NCI-H774 (cell line): Measurements from ENCODE around the gene CHID1.

Experiments used
- DNase-seq: peaks from one replicate; lab custom pipeline; 2025; lab: John Stamatoyannopoulos, UW

CHID1 gene

DNA sequence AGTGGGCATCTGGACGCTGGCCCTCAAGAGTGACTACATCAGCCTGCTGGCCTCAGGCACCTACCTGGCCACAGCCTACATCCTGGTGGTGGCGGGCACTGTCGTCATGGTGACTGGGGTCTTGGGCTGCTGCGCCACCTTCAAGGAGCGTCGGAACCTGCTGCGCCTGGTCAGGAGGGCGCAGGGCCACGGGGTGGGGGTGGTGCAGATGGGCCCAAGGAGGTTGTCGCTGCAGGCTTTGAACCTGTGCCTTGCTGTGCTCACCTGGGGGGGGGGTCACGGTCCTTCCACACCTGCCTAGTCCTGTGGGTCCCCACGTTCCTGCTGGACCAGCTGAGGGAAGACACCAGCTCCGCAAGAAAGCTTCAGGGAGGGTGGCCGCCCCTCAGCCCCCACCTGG, 74.3 kb downstream of the CHID1 start:
- DNase-seq: no peak

DNA sequence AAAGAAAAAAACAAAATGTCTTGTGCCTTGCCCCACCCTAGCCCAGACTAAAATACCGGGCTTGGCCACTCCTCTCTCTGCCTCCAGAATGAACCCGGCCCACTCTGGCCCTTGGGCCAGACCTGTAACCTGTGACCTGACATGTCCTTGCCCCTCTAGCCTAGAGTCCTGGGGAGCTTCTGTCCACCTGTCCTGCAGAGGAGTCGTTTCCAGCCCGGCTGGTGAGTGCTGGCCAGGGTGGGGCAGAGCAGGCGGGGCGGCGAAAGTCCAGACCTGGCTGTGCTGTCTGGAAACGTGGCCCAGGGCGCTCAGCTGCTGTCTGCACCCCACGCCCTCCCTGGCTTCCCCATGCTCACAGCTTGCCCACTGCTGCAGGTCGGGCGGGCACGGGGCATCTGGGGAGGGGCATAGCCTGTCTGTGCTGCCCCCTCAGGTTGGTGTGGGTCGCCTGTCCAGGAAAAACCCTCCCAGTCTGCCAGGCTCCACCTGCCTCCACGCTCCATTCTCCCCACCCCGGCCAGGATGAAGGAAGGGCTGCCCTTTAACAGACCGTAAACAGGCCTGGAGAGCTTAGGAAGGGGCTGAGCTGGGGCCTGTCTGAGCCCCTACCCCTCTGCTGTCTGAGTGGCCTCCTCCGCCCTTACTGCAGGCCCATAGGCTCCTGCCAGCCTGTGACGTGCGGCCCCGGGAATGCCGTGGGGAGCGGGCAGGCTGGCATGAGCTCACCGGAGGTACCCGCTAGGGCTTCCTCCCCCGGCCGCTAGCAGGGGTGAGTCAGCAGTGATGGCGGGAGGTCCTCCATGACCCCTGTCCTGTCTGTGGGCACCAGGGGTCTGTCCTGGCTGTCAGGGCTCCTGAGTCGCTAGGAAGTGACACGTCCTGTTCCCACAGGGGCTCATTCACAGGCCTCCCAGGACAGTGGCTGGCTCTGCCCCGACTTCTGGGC, 76.0 kb downstream of the CHID1 start:
- DNase-seq: no peak

DNA sequence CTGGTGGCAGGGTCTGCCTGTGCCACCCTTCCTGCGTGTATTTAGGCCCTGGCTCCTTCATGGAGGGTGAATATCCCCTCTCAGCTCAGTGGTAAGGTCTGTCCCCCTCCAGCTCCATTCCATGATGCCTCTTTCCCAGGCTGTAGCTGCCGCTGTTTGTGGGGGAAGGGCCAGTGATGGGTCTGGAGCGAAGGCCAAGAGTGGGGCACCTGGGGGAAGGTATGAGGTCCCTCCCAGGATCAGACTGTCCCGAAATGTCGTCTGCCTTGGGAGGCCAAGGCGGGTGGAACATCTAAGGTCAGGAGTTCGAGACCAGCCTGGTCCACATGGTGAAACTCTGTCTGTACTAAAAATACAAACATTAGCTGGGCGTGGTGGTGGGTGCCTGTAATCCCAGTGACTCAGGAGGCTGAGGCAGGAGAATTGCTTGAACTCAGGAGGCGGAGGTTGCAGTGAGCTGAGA, 76.7 kb downstream of the CHID1 start:
- no peak for DNase-seq

DNA sequence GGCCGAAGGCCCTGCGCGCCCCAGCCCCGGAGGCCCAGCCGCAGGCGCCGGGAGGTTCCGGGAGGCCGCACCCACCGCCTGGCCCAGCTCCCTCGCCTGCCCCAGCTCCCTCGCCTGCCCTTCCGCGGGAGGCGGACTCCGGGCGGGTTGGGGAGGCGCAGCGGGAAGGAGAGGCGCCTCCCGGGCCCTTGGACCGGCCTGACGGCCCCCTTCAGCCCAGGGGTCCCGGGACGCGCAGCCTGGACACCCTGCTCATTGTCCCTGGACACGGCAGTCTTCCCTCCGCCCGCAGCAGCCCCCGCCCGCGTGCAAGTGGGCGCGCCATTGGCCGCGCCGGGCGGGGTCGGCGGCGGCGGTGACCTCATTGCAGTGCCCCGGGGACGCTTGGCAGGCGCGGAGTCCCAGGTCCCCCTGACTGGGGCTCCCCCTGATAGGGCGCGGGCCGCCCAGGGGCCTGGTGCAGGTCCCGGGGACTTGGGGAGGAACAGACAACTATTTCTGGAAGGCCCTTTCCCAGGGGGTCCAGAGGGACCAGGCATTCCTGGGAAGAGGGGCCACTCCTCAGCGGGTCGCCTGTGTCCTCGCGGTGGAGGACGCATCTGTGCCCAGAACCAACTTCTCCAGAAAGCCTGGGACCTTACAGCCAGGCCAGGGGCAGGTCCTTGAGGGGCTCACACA, 77.4 kb downstream of the CHID1 start:
- DNase-seq: peak; percentile 22

- peak; percentile 29 for DNase-seq
Measured at GRCh38 chr11:832529-833113, 78.0 kb downstream of the CHID1 start, which contains the start of gene CD151. TSS of gene CD151 (plus strand) at chr11:832952. CDS start at chr11:836070, 3,118 bp downstream.

GRCh38 chr11:831961-832528, 78.6 kb downstream of the CHID1 start:
- DNase-seq: no peak

DNA sequence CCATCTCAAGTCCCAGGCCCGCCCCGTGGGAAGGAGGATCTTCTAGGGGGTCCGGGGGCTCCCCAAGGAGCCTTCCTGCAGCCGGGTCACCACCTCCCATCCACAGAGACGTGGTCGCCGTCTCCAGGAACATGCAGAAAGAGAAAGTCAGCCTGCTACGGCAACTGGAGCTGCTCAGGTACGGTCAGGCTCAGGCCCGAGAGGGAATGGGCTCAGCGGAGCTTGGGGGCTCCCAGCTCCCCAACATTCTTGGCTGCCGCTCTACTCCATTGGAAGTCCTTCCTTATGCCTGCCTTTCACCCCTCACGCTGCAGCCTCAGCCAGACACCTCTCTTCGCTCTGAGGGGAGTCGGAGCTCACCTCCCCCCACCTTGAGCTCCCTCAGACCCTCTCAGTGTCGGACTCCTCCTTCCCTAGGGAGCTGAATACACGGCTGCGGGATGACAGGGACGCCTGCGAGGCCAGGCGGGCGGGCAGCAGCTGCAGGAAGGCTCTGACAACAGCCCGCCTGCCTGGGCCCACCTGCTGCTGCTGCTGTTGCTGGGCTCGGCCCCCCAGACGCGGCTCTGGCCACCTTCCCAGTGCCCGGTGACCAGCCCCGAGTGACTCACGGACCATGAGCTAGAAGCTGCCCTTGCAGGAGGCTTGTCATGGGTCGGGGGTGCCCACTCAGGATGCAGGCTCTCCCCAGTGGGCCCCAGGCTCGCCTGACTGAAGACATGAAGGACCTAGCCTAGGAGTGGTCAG, 79.3 kb downstream of the CHID1 start:
- no peak for DNase-seq

GRCh38 chr11:830295-831117, 80.1 kb downstream of the CHID1 start:
- peak; percentile 69 for DNase-seq

DNA sequence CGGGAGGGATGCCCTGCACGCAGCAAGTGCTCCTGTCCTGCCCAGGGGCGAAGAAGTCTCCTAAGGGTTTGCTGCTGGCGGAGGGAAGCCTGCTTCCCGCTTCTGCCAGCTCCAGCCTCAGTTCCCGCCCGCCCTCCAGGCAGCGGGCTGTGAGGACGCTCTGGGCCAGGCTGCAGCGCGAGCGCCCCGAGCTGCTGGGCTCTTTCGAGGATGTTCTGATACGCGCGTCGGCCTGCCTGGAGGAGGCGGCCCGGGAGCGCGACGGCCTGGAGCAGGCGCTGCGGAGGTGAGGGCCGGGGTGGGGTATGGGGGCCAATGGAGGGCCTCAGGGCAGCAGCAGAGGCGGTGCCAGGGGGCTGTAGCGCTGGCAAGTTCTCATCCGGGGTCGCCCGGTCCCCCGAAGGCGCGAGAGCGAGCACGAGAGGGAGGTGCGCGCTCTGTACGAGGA, 80.7 kb downstream of the CHID1 start:
- no peak for DNase-seq

DNA sequence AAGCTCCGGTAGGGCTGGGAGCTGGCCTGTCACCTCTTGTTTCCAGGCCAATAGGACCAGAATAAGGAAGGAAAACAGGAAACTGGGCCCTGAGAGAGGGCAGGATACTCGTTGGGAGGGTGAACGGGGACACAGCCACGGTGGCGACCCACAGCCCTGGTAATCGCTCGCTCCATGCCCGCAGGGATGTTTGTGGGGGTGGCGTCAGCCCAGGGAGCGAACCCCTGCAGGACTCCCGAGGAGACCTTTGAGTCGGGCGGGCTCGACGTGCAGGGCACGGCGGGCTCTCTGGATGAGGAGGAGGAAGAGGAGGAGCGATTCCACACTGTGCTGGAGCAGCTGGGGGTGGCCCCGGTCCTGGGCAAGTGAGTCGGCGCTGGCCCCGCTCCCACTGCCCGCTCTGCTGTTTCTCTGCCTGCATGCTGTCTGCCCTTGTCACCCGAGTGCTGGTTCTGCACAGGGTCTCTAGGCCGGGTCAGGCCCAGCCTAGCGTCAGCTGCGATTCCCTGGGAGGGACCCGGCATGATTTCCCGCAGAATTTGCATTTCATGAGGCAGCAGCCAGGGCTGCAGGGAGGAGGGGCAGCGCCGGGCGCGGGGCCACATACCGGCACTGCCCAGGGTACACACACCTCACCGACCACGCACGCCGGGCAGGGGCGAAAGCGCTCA, 81.3 kb downstream of the CHID1 start:
- no peak for DNase-seq

DNA sequence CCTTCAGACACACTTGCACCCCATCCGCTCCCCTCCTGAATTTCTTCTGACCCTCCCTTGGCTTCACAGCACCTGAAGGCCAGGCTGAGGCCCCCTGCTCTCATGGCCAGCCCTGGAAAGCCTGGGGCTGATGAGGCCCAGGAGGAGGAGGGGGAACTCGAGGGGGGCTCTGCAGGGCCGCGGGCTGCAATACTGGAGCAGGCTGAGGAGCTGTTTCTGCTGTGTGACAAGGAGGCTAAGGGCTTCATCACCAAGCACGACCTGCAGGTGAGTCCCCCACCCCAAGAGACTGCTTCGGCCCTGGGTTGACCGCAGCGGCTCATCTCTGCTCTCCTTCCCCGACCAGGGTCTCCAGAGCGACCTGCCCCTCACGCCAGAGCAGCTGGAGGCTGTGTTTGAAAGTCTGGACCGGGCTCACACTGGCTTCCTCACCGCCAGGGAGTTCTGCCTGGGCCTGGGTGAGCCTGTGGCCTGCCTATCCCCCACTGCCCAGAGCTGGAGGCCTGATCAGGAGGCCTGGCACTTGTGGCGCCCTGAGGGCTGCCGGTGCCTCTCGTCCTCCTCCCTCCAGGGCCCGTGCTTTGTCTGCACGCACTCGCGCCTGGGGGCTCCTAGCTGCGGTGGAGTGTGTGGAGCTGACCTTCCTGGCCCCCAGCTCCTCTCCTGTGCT, 82.0 kb downstream of the CHID1 start:
- no peak for DNase-seq

DNA sequence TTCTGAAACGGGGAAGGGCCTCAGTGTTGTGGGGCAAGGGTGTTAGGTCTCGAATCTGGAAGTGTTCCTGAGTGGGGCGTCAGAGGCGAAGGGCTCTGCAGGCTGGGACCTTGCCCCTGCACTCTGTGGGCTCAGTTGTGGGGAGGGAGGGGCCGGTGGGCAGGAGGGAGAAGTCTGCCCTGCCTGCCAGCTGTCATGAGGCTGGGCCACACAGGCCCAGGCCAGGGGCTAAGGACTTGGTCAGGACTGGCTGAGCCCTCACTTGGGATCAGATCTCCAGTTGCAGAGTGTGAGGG, 82.8 kb downstream of the CHID1 start, which contains the start of gene CRACR2B:
TSS of gene CRACR2B (plus strand) at position 23 of the 296 bp plus-strand sequence. CDS start 689 bp downstream, outside the sequence.
- DNase-seq: no peak

GRCh38 chr11:827146-827896, 83.3 kb downstream of the CHID1 start:
- DNase-seq: no peak

DNA sequence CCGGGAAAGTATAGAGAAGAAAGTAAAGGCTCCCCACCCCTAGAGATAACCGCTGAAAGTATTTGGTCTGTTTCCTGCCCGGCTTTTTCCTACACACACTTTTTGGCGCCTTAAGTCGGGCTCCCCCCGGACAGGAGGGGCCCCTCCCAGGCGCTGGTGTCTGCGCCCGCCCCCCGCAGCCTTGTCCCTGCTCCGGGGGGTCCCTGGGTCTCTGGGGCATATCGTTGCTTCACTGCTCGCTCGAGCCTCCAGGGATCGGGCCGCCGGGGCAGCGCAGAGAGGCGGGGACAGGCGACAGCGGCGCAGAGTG, 83.8 kb downstream of the CHID1 start:
- DNase-seq: no peak

DNA sequence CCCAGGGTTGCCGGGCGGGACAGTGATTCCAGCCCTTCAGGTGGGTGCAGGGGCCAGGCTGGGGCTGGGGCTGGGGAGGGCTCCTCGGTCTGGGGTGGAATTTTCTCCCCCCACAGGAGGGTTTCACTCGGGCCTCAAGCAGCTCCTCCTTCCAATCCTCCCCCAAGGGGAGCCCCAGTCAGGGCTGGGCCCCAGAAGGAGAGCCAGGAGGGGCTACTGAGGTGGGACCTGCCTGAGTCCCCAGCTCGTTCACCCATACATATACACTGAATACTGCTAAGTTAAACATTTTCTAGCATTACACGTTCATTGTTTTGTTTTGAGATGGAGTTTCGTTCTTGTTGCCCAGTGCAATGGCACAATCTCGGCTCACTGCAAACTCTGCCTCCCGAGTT, 84.4 kb downstream of the CHID1 start:
- no peak for DNase-seq

GRCh38 chr11:825366-826226, 85.0 kb downstream of the CHID1 start:
- no peak for DNase-seq

DNA sequence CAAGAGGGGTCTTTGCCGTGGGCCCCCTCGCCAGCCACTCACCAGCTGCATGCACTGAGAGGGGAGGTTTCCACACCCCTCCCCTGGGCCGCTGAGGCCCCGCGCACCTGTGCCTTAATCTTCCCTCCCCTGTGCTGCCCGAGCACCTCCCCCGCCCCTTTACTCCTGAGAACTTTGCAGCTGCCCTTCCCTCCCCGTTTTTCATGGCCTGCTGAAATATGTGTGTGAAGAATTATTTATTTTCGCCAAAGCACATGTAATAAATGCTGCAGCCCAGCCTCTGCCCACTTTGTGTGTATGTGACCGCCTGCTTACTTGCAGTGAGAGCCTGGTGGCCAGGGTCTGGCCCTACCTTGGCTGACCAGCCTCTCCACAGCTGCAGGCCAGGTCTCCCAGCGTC, 85.7 kb downstream of the CHID1 start:
- DNase-seq: no peak

DNA sequence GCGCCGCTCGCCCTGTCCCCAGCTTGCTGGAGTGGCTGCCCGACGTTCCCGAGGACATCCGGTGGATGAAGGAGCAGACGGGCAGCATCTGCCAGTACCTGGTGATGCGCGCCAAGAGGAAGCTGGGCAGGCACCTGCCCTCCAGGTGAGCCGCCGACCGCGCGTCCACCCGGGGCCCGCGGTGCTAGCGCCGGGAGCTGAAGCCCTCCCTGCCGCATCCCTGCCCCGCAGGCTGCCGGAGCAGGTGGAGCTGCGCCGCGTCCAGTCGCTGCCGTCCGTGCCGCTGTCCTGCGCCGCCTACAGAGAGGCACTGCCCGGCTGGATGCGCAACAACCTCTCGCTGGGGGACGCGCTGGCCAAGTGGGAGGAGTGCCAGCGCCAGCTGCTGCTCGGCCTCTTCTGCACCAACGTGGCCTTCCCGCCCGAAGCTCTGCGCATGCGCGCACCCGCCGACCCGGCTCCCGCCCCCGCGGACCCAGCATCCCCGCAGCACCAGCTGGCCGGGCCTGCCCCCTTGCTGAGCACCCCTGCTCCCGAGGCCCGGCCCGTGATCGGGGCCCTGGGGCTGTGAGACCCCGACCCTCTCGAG, 86.2 kb downstream of the CHID1 start:
- DNase-seq: no peak
